HG02884 (cell line): ENCODE measurements around the gene ATG16L2.
"Not testable (repeated sequence)": the region's sequence is repeated elsewhere in the genome, so short reads cannot be mapped to it uniquely, and the experiment has no call there.

Experiments used
- ATAC-seq: cut with Tn5 transposase; IDR thresholded peaks from one replicate; pipeline ENCODE4 v1.9.1; 2021; ENCODE audit warnings: mild to moderate bottlenecking, moderate library complexity; ENCODE audit not compliant: unreplicated experiment

The ATG16L2 gene

DNA sequence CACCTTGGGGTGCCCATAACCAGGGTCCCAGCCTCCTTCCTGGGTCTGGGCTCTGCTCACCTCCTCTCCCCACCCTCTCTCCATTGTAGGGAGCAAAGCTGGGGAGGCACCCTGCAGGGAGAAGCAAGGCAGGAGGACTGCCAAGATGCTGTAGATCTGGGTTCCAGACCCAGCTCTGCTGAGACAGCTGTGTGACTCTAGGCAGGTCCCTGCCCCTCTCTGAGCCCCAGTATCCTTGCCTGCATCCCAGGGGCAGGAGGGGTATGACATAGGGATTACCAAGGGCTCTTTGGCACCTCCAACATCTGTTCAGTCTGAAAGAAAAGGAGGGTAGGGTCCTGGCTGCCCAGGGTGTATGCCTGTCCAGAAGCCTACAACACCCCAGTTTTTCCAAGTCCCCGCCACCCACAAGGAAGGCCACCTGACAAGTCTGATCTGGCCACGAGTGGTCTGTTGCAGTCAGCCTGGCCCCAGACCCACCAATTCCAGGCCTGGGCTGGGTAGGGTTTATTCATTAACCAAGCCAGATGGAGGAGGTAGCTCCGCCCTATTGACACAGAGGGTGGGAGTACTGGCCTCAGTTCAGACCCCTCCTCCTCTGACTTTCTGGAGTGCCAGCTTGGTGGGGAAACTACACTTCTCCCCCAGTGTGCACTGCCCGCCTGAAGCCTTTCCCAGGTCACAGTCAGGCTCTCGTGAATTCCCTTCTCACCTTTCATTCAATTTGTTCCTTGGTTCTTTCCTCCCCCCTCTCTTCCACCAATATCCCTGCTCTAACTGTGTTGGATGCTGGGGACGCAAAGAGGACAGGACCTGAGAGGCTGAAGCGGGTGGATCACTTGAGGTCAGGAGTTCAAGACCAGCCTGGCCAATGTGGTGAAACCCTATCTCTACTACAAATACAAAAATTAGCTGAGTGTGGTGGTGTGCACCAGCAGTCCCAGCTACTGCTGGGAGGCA lies 35.4 kb upstream of the ATG16L2 start:
- ATAC-seq = no peak

DNA sequence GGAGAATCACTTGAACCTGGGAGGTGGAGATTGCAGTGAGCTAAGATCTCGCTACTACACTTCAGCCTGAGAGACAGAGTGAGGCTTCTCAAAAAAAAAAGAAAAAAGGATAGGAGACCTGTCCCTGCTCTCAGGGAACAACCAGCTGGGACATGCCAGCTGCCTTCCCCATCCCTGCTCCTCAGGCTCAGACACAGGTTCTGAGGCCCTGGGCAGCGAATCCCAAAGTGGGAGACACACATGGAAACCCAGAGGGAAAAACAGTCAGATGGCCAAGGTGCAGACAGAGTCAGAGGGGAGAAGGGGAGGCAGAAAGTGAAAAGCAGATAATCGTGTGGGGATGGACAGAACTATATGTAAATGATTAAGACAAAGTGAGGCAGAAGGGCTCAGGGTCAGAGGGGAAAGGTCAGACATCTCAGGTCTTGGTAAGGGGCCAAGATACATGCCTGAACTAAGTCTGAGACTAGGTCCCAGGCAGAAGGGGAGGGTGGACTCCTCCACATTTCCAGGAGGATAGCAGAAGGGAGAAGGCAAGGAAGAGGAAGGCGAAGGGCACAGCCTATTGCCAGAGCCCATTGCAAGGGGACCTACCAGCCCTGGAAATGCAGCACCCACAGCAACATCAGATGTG lies 34.6 kb upstream of the ATG16L2 start:
- ATAC-seq = no peak

DNA sequence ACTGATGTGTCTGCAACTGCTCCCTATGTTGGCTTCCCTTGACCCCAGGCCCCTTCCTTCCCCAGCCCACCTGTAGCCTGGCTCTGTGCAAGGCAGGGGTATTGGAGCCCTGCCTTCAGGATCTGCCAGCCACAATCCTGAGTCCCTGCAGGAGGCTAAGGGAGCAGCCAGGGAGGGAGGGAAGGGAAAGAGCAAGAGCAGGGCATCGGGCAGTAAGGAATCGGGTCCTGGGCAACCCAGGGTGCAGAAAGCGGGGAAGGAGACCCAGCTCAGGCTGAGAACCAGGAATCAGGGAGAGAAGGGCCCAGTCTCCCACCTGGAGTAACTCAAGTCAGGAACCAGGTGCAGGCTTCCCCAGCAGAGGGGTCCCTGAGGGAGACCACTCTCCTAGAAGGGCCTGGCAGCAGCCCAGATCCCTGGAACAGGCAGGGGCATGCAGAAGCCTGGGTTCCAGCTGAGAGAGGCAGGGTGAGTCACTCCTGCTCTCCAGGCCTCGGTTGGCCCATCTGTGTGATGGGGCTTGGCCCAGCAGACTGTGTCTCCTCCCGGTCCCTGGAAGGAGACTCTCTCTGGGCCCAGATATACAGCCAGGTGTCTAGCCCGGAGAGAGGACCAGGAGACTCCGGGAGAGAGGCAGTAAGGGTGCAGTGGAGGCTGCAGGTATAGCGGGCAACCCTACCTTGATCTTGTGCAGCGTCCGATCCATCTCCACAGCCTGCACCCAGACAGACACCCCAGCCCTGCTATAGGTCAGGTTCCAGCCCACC lies 33.7 kb upstream of the ATG16L2 start:
- no peak for ATAC-seq

DNA sequence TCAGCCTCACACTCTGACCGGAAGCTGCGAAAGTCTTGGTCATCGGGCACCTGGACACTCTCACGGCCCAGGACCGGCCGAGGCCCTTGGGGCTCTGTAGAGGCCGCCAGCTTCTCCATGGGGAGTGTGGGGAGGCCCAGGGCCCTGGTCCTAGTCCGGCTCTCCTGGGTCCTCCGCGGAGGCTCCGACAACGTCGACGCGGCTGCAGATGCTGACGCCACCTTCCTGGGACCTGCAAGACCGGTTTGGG lies 33.2 kb upstream of the ATG16L2 start:
- ATAC-seq = no peak

DNA sequence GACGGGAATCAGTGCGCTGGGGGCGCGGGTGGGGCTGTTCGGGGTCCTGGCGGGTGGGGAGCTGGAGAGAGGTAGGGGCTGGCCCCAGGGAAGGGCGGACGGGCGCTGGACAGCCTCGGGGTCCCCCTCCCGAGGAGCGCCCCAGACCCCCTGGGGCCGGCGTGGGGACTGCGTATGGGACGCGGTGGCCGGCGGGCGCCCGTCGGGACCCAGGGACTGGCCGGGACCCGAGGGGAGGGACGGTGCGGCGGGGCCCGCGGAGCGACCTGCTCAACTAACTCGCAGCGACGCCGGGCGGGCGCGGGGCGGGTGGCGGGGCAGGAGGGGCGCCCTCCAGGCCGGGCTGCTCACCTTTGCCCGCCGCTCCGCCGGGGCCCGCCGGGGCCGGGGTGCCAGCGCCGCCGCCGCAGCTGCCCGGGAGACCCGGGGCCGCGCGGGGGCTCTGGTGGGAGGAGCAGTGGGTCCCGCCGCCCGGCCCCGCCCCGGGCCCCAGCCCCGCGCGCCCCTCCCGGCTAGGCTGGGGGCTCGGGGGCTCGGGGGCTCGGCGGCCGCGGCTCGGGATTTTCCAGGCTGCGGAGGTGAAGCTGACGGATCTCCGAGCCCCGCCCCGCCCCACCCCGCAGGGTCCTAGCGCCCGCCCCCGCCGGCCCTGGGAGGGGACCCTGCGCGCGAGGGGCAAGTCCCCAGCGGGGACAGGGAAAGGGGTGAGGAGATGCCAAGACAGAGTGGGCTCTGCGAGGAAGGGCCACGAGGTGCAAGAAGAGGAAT lies 32.7 kb upstream of the ATG16L2 start:
- no peak for ATAC-seq

DNA sequence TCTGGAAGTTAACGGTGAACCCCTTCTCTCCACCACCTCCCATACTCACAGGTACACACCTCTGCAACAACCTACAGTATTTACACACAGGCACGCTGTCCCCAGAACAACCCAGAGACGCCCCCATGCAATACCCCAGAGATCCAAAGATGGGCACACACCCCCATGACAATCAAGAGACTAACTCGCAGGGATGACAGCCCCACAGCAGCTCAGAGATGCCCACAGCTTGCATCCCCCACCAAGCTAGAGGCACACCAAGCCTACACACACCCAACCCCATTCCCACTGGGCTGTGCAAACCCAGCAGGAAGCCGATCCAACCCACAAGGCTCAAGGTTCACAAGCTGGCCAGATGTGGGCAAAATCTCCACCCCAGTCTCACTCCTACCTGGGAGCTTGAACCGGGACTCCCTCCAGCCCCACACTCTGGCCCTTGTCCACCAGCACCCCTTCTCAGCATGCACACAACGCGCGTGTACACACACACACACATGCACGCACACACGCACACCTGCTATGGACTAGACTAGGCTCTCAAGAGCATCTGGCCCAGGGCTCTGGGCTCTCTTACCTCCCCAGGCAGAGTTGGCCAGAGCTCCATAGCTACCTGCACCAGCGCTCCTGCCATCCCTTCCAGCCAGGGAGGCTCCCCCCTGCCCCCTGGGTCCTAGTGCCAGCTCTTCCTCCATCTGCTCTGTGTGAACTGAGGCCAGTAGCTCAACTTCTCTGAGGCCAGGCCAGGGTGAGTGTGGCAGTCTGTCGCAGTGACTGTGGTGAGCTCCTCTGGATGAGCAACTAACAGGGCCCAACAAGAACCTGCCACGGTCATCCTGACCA lies 31.9 kb upstream of the ATG16L2 start:
- ATAC-seq = no peak

DNA sequence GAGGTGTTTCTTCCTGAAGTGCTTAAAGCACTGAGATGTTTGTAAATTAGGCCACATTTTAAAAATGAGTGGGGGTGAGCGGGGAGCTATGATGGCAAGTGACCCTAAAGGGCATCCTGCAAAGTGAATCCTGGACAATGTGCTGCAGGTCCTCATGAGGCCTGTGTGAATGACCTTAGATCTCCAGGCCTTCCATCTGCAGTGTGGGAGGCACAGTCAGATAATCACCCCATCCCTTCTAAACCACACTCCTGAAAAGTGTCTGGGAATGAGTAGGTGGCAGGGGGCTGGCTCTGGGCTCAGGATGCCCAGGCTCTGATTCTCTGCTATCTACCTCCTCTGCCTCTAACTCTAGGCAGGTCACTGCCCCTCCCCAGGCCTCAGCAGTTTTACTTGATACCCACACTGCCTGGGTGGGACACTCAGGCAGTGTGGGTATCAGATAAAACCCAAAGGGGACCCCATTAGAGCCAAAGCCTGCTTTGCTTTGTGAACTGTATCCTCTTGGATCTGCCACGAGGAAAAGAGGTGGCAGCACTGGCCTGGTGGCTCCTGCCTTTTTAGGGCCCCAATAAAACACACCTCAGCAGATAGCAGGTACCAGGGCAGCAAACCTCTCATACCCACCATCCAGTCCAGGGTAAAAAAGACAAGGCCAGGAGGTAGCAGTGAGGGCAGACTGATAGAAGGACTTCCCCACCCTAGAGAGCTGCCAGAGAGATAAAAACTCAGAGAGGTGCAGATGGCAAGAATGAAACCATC lies 30.9 kb upstream of the ATG16L2 start:
- ATAC-seq = no peak

DNA sequence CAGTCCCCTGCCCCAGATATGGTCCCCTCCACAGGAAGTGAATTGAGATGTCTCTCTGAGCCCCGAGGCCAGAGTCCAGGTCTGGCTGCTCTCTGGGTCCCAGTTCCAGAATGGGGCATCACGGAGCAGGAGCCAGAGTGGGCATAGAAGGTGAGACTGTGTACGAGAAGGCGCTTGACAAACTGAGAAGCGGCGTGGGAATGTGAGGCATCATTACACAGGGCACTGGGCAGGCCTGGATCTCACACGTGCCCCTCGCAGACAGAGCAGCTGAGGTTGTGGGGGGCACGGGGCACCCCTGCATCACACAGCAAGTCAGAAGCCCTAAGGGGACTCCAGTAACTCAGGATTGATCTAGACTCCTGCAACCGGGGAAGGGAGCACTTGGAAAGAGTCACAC lies 29.5 kb upstream of the ATG16L2 start:
- no peak for ATAC-seq

DNA sequence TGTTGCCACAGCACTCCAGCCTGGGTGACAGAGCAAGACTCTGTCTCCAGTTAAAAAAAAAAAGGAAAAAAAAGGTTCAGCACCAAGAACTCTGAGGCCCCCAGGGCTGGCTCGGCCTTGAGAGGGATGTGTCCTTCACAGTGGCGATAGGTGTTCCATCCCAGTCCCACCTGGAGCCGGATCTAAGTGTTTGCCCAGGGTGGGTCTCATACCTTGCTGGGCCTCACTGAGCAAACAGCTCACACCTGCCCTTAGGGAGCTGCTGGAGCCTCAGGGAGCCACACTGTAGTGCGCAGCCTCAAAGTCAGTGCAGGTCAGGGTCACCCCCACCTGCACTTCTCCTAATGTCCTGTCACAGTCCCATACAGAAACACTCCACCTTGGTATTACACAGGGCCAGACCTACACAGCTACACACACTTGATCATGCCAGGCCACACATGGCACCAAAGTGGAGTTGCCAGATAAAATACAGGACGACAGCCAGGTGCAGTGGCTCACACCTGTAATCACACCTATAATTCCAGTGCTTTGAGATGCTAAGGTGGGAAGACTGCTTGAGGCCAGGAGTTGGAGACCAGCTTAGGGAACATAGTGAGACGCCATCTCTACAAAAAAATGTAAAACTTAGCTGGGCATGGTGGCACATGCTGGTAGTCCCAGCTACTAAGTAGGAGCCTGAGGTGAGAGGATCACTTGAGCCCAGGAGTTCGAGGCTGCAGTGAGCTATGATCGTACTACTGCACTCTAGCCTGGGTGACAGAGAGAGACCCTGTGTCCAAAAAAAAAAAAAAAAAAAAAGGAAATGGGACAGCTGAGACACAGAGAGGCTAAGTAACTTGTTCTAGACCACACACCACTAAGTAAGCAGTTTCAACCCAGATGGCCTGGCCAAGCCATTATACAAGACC lies 27.7 kb upstream of the ATG16L2 start:
- ATAC-seq = no peak

DNA sequence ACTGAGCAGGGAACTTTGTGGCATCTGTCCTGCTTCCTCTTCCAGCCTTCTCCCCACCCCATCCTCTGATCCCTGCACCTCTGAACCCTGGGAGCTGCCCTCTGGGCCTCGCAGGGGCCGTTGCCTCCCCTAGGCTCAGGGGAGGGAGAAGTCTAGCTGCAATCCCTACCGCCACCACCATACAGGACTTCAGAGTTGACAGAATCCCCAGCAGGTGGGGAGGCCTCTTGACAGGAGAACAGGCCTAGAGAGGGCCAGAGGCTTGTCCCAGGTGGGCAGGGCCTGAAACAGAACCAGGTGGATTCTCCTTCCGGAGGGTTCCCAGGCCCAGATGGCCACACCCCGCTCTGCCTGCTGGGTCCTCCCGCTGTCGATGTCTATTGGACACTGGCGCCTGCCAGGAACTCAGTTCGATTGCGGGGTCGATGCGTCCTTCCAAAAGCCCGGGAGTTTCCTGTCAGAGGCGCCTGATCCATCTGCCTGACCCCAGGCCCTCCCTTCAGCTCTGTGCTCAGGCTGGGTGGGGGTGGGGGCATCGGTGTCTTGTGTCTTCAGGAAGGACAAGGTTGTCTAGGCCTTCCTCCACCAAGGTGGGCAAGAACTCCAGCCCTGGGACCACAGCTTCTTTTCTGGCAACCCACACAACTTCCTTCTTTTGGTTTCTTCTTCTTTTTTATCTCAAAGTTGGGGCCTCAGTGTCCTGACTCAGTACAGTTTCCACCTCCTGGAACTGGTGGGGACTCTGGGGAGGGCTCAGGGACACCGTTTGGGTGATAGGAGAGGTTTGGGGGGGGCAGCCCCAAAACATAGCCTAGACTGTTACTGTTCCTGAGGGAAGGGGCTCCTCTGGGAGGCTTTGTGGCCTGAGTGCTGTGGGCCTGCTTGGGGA lies 26.8 kb upstream of the ATG16L2 start:
- ATAC-seq = no peak

DNA sequence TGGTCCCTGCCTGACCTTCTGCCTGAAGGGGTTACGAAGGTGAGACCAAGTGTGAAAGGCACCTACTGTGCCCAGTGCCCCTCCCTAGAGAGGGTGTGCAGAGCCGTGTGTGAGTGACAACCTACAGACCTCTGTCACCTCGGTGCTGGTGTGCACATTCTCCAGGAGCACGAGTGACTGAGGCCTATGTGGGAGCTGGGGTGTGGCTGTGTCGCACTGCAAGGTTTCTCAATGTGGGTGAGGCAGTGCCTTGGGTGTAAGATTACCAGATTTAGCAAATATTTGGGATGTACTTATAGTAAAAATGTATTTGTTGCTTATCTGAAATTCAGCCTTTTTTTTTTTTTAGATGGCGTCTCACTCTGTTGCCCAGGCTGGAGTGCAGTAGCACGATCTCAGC lies 26.0 kb upstream of the ATG16L2 start:
- ATAC-seq = no peak

DNA sequence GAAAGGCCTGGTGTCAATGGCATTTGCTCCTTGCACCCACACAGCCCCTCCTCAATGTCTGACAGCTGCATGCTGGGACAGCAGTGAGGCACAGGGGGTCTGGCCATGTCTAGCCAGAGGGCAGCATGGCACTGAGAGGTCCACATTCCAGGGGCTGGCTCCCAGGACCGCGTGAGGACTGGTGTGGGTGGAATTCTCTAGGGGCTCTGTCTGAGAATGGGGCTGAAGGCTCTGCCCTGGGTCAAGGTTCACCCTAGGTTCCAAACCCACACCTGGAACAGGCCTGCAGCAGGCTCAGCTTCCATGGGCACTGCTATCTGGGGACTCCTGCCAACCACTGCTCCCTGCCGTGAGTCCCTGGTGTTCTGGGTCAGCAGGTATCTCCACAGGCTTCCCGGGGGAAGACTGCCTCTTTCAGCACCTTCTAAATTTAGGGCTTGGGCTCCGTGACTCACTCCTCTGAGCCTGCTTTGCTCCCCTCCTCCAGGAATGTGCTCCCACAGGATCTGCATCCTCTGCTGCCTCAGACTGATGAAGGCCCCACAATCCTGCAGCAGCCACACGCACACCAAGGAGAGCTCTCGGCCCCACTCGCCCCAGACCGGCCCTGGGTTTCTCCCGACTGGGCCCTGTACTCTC lies 24.6 kb upstream of the ATG16L2 start:
- ATAC-seq = no peak

DNA sequence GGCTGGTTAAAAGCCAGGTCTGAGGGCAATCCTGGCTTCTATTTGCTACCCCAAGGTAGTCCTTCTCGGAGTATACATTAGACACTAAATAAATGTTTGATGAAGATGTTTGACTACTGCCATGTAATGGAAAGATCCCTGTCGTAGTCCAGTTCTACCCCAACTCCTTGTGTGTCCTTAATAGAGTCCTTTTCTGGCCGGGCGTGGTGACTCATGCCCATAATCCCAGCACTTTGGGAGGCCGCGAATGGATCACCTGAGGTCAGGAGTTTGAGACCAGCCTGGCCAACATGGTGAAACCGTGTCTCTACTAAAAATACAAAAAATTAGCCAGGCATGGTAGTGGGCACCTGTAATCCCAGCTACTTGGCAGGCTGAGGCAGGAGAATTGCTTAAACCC lies 23.0 kb upstream of the ATG16L2 start:
- not testable (repeated sequence) for ATAC-seq

DNA sequence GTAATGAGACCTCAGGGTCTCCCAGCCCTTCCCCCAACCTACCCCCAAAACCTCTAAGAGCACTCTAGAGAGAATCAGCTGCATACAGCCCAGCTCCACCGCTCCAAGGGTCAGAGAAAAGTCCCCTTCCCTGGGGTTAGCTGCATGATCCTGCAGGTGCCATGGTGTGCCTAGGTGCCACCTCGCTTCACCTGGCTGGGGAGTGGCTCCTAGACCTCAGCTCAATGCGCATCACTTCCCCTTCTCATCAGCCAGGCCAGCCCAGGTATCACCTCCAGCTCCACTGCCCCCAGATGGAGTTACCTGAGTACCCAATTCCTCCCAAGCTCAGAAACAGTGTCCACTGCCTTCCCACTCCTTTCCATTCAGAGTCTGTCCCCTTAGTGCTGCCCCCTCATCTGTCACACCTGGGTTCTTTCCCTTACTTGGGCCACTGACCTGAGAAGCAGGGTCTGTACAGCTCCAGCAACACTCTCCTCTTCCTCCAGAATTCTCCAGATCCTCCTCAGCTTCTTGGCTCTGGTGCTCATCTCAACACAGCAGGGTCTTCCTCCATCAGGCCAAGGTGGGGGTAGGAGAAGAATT lies 21.7 kb upstream of the ATG16L2 start:
- ATAC-seq = no peak

DNA sequence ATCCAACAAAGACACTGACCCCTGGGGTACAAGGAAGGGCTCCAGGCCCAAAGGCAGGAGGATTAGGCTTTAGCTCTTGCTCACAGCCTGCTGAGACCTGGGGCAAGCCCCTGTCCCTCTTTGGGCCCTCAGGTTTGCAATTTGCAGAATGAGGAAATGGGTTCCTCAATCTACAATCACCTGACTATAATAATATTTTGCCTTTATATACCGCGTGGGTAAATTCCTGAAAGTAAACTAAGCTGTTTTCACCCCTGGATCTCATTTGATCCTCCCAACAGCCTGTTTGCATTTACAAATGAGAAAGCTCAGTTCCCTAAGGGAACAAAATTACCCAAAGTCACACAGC lies 21.2 kb upstream of the ATG16L2 start:
- no peak for ATAC-seq

DNA sequence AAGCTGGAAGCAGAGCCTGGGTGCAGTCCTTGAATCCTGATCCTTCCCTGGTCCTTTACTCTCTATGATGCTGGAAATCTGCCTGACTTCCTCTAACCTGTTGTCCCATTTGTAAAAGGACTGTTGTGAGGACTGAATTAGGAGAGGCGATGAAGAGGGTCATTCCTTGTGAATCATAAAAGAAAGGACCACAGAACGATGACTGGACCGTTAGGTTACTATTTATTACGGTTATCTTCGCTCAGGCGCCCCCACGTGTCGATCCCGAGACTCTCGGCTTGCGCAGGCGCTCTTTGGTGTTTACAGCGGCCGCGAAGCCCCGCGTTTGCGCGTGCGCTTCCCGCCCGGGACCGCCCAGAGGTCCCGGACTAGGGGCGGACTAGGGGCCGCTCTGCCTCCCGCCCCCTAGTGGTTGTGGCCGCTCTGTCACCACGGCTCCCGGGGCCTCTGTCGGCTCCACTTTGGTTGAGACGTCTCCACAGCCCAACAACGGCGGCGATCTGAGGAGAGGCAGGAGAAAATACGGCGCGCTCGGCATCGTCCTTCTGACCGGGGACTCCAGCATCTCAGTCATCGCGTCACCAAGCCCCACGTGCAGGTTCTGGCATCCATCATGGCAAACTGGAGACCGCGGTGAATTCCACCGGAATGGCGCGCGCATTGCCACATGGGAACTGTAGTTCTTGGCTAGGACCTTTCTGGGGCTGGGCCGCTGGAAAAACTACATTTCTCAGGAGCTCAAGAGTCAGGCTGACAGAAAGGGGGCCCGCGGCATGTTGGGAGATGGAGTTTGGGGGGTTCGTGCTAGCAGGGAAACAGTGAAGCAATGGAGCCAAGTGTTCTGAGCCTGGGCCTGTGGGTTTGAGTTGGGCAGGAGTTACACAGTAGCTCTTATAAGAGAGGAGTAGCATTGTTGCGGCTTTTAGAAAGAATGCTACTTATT lies 20.5 kb upstream of the ATG16L2 start, which contains the start of gene STARD10:
TSS of gene STARD10 (minus strand) at position 623 of the 943 bp plus-strand sequence. CDS start 12,866 bp downstream, outside the sequence.
- ATAC-seq = peak; percentile 91
